Type B pancreatic cell (in vitro differentiated cells): Measurements from ENCODE around the gene DOCK4. TPM values are rescaled to one million over a fixed set of nuclear protein-coding genes. Genes with fewer than 3 reads are reported as not detected.
A peak's percentile ranks its signal among the peaks of the same experiment; 100 is the strongest.

Experiments used
- DNase-seq: peaks from one replicate; pipeline ENCODE4 v3.0.0; 2021; ENCODE audit warnings: mixed read lengths; ENCODE audit not compliant: unreplicated experiment; ENCODE audit errors: extremely low spot score
- H3K27ac Mint-ChIP-seq: 2 replicates; pipeline ENCODE4 v1.8.0; 2021; ENCODE audit warnings: mild to moderate bottlenecking, mixed read lengths
- H3K27me3 Mint-ChIP-seq: 2 replicates; pipeline ENCODE4 v1.8.0; 2021; ENCODE audit warnings: mixed read lengths
- H3K36me3 Mint-ChIP-seq: 2 replicates; pipeline ENCODE4 v1.8.0; 2021; ENCODE audit warnings: mixed read lengths
- H3K4me1 Mint-ChIP-seq: one replicate; pipeline ENCODE4 v1.8.0; 2021; ENCODE audit warnings: mixed read lengths; ENCODE audit not compliant: unreplicated experiment
- H3K4me3 Mint-ChIP-seq: 2 replicates; pipeline ENCODE4 v1.8.0; 2021; ENCODE audit warnings: mild to moderate bottlenecking, mixed read lengths
- H3K9me3 Mint-ChIP-seq: 2 replicates; pipeline ENCODE4 v1.8.0; 2021; ENCODE audit warnings: mixed read lengths
- CTCF ChIP-seq: fragments of 200-600 bp; sonication (generic); conservative IDR thresholded peaks from 2 replicates; pipeline ENCODE4 v1.5.0; 2021; ENCODE audit warnings: antibody characterized with exemption, mild to moderate bottlenecking
- total RNA-seq: library from RNA; stranded (reverse); gene quantifications from 2 replicates; pipeline ENCODE4 v1.2.1, GENCODE V29; 2021; ENCODE audit warnings: low replicate concordance

Gene DOCK4
- total RNA-seq, 1 donor from 2014 or later: 24.6 TPM

- H3K4me1 Mint-ChIP-seq: peaks cover 9% of the 10 kb centered on the region
- H3K27ac Mint-ChIP-seq: no peak overlapping the region
- TF ChIP-seq CTCF: no peak
- no peak for DNase-seq
- peaks cover 4% of the 10 kb centered on the region for H3K9me3 Mint-ChIP-seq
- no peak overlapping the region for H3K4me3 Mint-ChIP-seq
- peaks cover 3% of the 10 kb centered on the region for H3K36me3 Mint-ChIP-seq
- no peaks in the 10 kb centered on the region for H3K27me3 Mint-ChIP-seq
Observed at GRCh38 chr7:112061051-112061450, 145.1 kb downstream of the DOCK4 start.

GRCh38 chr7:112060625-112061024, 145.6 kb downstream of the DOCK4 start:
- Mint-ChIP-seq H3K4me1 (peaks cover 9% of the 10 kb centered on the region), H3K27me3 (no peaks in the 10 kb centered on the region), H3K36me3 (peaks cover 3% of the 10 kb centered on the region), H3K27ac (no peak overlapping the region), H3K9me3 (peaks cover 4% of the 10 kb centered on the region), H3K4me3 (no peak overlapping the region)
- no peak for TF ChIP-seq CTCF
- DNase-seq: no peak

- DNase-seq: no peak
- Mint-ChIP-seq H3K4me3 (no peak overlapping the region), H3K36me3 (peaks cover 3% of the 10 kb centered on the region), H3K27ac (no peak overlapping the region), H3K9me3 (peaks cover 4% of the 10 kb centered on the region), H3K27me3 (no peaks in the 10 kb centered on the region), H3K4me1 (peaks cover 9% of the 10 kb centered on the region)
- no peak for TF ChIP-seq CTCF
Observed at GRCh38 chr7:112059675-112060074, 146.5 kb downstream of the DOCK4 start.

- no peak for TF ChIP-seq CTCF
- Mint-ChIP-seq H3K27ac (no peak overlapping the region), H3K36me3 (peaks cover 3% of the 10 kb centered on the region), H3K27me3 (no peaks in the 10 kb centered on the region), H3K9me3 (peaks cover 4% of the 10 kb centered on the region), H3K4me3 (no peak overlapping the region), H3K4me1 (peaks cover 9% of the 10 kb centered on the region)
- no peak for DNase-seq
Observed at GRCh38 chr7:112058686-112059085, 147.5 kb downstream of the DOCK4 start.

GRCh38 chr7:112056409-112056808, 149.8 kb downstream of the DOCK4 start:
- DNase-seq: no peak
- H3K4me3 Mint-ChIP-seq: no peak overlapping the region
- no peak for TF ChIP-seq CTCF
- peaks cover 4% of the 10 kb centered on the region for H3K9me3 Mint-ChIP-seq
- H3K27me3 Mint-ChIP-seq: no peaks in the 10 kb centered on the region
- H3K27ac Mint-ChIP-seq: no peak overlapping the region
- H3K36me3 Mint-ChIP-seq: peaks cover 3% of the 10 kb centered on the region
- H3K4me1 Mint-ChIP-seq: peaks cover 25% of the 10 kb centered on the region

- TF ChIP-seq CTCF: no peak
- H3K4me3 Mint-ChIP-seq: no peak overlapping the region
- peak overlapping the region; percentile 46 for H3K27ac Mint-ChIP-seq
- peaks cover 2% of the 10 kb centered on the region for H3K36me3 Mint-ChIP-seq
- peaks cover 31% of the 10 kb centered on the region for H3K4me1 Mint-ChIP-seq
- H3K27me3 Mint-ChIP-seq: no peaks in the 10 kb centered on the region
- H3K9me3 Mint-ChIP-seq: peaks cover 2% of the 10 kb centered on the region
- DNase-seq: no peak
Observed at GRCh38 chr7:112053737-112054069, 152.5 kb downstream of the DOCK4 start.
